K562 (cell line): ENCODE data around the gene AMBRA1. TPM values are rescaled to one million over a fixed set of nuclear protein-coding genes. Genes with fewer than 3 reads are reported as not detected.

ENCODE experiments used
- BMI1 ChIP-seq: fragments of 150-350 bp; IDR thresholded peaks from 2 replicates; pipeline ENCODE4 v1.6.1; 2014; ENCODE audit warnings: low read length
- DDX20 ChIP-seq: fragments of 450-650 bp; IDR thresholded peaks from 2 replicates; pipeline ENCODE4 v1.6.1; 2016; ENCODE audit warnings: missing genetic modification characterization, low read depth, mild to moderate bottlenecking, missing compliant biosample characterization, moderate library complexity
- GTF2B ChIP-seq: IDR thresholded peaks from 2 replicates; pipeline ENCODE4 v1.6.1; 2011; ENCODE audit not compliant: insufficient read length; ENCODE audit errors: extremely low read depth
- HMBOX1 ChIP-seq: sonication (generic); IDR thresholded peaks from 2 replicates; pipeline ENCODE4 v1.6.1; 2016
- HOXB6 ChIP-seq: fragments of 250-450 bp; sonication (Bioruptor Pico); IDR thresholded peaks from 2 replicates; pipeline ENCODE4 v1.5.1; 2022; ENCODE audit warnings: mild to moderate bottlenecking, borderline replicate concordance
- KAT7 ChIP-seq: sonication (generic); formaldehyde crosslinking; IDR thresholded peaks from 2 replicates; pipeline ENCODE4 v1.8.0; 2022; ENCODE audit warnings: missing genetic modification reagents, mild to moderate bottlenecking, borderline replicate concordance
- KAT8 ChIP-seq: fragments of 450-650 bp; IDR thresholded peaks from 2 replicates; pipeline ENCODE4 v1.6.1; 2016; ENCODE audit warnings: low read depth, mild to moderate bottlenecking
- MYNN ChIP-seq, 2 experiments: sonication (generic); formaldehyde crosslinking in 1 of 2; IDR thresholded peaks; 2 replicates each; pipeline versions ENCODE4 v1.5.0 to v1.6.1; 2016 to 2020; ENCODE audit warnings: antibody characterized with exemption in 1 of 2, missing genetic modification reagents in 1 of 2
- RUNX1 ChIP-seq: sonication (generic); IDR thresholded peaks from 2 replicates; pipeline ENCODE4 v1.6.1; 2016; ENCODE audit warnings: antibody characterized with exemption, low read depth
- SAP30 ChIP-seq: fragments of 200-600 bp; sonication (generic); IDR thresholded peaks from 2 replicates; pipeline ENCODE4 v1.6.1; 2012; ENCODE audit warnings: borderline replicate concordance, low read depth, mild to moderate bottlenecking, moderate library complexity, low read length, control low read depth, inconsistent platforms; ENCODE audit not compliant: insufficient read depth, poor library complexity, severe bottlenecking
- TEAD1 ChIP-seq, 2 experiments: fragments of 450-650 bp in 1 of 2; sonication (generic) in 1 of 2; formaldehyde crosslinking; IDR thresholded peaks; 2 replicates each; pipeline versions ENCODE4 v1.4.0 to v1.8.0; 2020 to 2022; ENCODE audit warnings: mild to moderate bottlenecking in 2 of 2, missing genetic modification reagents in 1 of 2
- ZBTB26 ChIP-seq: fragments of 450-650 bp; formaldehyde crosslinking; IDR thresholded peaks from 2 replicates; pipeline ENCODE4 v1.4.0; 2022; ENCODE audit warnings: missing genetic modification characterization
- ZBTB43 ChIP-seq: sonication (generic); formaldehyde crosslinking; IDR thresholded peaks from 2 replicates; pipeline ENCODE4 v1.8.0; 2023; ENCODE audit warnings: mild to moderate bottlenecking, missing genetic modification reagents
- ZKSCAN1 ChIP-seq: fragments of 150-350 bp; IDR thresholded peaks from 2 replicates; pipeline ENCODE4 v1.6.1; 2016; ENCODE audit warnings: low read depth, low read length
- ZNF12 ChIP-seq: sonication (generic); formaldehyde crosslinking; IDR thresholded peaks from 2 replicates; pipeline ENCODE4 v1.4.0; 2020; ENCODE audit warnings: mild to moderate bottlenecking, missing genetic modification reagents
- ZNF253 ChIP-seq: fragments of 250-450 bp; sonication (Bioruptor Pico); conservative IDR thresholded peaks from 2 replicates; pipeline ENCODE4 v1.6.1; 2021; ENCODE audit warnings: mild to moderate bottlenecking
- ZNF551 ChIP-seq: fragments of 250-450 bp; sonication (Bioruptor Pico); IDR thresholded peaks from 2 replicates; pipeline ENCODE4 v1.5.0; 2021; ENCODE audit warnings: mild to moderate bottlenecking, moderate library complexity
- ZNF583 ChIP-seq: fragments of 250-450 bp; sonication (Bioruptor Pico); IDR thresholded peaks from 2 replicates; pipeline ENCODE4 v1.4.0; 2020
- ZNF76 ChIP-seq: fragments of 250-450 bp; sonication (Bioruptor Pico); IDR thresholded peaks from 2 replicates; pipeline ENCODE4 v1.4.0; 2020; ENCODE audit warnings: mild to moderate bottlenecking, moderate library complexity, borderline replicate concordance
- polyA plus RNA-seq, 8 experiments: library from polyadenylated mRNA; depleted of rRNA in 4 of 8; stranded (reverse) in 5 of 8; unstranded in 3 of 8; fragments of >200 nt; fragmentation: Nextera tagmentation in 2 of 8; fragmentation: Illumina TruSeq in 1 of 8; extraction: Ambion mirVana in 2 of 8; extraction: Trizol in 1 of 8; gene quantifications; 2 replicates each; pipeline versions ENCODE4 v1.2.1 to v1.2.3, GENCODE V29; 2011 to 2014; ENCODE audit warnings: inconsistent platforms in 1 of 8, missing spikeins in 1 of 8
- total RNA-seq, 7 experiments: library from RNA; depleted of rRNA in 6 of 7; stranded (reverse); fragments of >200 nt in 6 of 7; fragmentation: Illumina TruSeq in 2 of 7; extraction: Trizol in 2 of 7; gene quantifications; 2 replicates each; pipeline versions ENCODE4 v1.2.1 to v1.2.3, GENCODE V29; 2011 to 2021; ENCODE audit warnings: low replicate concordance in 1 of 7
- TF ChIP-seq, protein P1 (sequence below): sonication (generic); formaldehyde crosslinking; IDR thresholded peaks from 2 replicates; pipeline ENCODE4 v1.5.0; 2020; ENCODE audit warnings: missing genetic modification reagents
- TF ChIP-seq, protein P2 (sequence below): fragments of 250-450 bp; sonication (Bioruptor Pico); IDR thresholded peaks from 2 replicates; pipeline ENCODE4 v1.8.0; 2022; ENCODE audit warnings: moderate library complexity, mild to moderate bottlenecking, inconsistent platforms

Gene AMBRA1
- total and polyA plus RNA-seq, 9 of the 15 experiments (the other 6 are each of a cell fraction or from before 2014, with no cell fraction given), result 0.15 to 24.5 (median 13.0) TPM

DNA sequence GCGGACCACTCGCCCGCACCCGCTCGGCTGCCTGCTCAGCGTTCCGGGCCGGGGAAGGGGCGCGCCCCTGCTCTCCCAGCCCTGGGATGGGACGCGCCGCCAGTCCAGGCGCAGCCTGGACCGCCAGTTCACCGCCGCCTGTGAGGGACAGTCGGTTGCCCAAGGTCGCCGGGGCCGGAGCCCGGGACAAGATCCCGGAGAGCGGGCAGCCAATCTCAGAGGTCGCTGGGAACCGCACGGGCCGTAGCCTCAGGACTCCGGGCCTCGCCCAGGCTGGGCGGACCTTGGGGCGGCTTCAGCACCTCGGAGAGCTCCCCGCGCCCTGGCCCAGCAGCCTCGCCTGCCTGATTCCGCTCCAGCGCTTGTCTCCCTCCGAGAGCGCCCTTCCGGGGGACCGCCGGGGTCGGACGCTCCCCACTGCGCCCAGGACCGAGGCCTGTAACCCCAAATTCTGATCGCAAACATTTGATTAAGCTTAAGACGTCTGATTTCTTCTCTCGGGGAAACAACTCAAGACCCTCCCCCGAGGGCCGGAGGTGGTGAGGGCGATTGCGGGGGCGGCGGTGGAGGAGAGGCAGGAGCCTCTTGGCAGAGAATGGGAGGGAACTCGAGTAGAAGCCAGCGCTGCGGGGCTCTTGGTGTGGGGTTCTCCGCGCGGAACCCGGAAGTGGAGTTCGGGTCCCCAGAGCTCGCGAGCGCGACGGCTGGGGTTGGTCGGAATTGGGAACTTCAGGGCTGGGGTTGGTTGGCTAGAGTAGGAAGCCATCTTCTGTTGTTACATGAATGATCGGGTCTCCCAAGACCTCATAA lies 201.2 kb downstream of the AMBRA1 start (continued):
- TF ChIP-seq HMBOX1, result no peak
- peak; percentile 52; the same call in 1 of the 2 replicates for TF ChIP-seq MYNN (IDR thresholded peaks at IDR 0.05)
- TF ChIP-seq MYNN (CRISPR knock-in tag; IDR thresholded peaks at IDR 0.05), result 0 out of 2 replicates have a peak, but pooled peaks have one; percentile 43
- peak; percentile 91; the same call in 1 of the 2 replicates for TF ChIP-seq KAT7 (CRISPR knock-in tag)
- no peak for TF ChIP-seq ZNF76 (CRISPR knock-in tag)
- no peak for TF ChIP-seq DDX20 (tag)
- peak; percentile 56 for TF ChIP-seq ZNF12 (CRISPR knock-in tag)
- peak; percentile 97 for TF ChIP-seq SAP30
- TF ChIP-seq, protein P1, sequence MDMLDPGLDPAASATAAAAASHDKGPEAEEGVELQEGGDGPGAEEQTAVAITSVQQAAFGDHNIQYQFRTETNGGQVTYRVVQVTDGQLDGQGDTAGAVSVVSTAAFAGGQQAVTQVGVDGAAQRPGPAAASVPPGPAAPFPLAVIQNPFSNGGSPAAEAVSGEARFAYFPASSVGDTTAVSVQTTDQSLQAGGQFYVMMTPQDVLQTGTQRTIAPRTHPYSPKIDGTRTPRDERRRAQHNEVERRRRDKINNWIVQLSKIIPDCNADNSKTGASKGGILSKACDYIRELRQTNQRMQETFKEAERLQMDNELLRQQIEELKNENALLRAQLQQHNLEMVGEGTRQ (CRISPR knock-in tag), result 0 out of 2 replicates have a peak, but pooled peaks have one; percentile 24
- peak; percentile 28; the same call in 1 of the 2 replicates for TF ChIP-seq ZBTB43 (CRISPR knock-in tag)
- TF ChIP-seq, protein P2, sequence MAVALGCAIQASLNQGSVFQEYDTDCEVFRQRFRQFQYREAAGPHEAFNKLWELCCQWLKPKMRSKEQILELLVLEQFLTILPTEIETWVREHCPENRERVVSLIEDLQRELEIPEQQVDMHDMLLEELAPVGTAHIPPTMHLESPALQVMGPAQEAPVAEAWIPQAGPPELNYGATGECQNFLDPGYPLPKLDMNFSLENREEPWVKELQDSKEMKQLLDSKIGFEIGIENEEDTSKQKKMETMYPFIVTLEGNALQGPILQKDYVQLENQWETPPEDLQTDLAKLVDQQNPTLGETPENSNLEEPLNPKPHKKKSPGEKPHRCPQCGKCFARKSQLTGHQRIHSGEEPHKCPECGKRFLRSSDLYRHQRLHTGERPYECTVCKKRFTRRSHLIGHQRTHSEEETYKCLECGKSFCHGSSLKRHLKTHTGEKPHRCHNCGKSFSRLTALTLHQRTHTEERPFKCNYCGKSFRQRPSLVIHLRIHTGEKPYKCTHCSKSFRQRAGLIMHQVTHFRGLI (CRISPR knock-in tag), result no peak
- no peak for TF ChIP-seq HOXB6
- no peak for TF ChIP-seq ZBTB26 (CRISPR knock-in tag)
- TF ChIP-seq GTF2B, result no peak
- TF ChIP-seq ZNF583 (CRISPR knock-in tag), result no peak
- no peak for TF ChIP-seq ZNF551 (CRISPR knock-in tag)
- no peak for TF ChIP-seq RUNX1
- no peak for TF ChIP-seq ZKSCAN1
- peak; percentile 37 to 85; a peak in 2 of 4 replicates for TF ChIP-seq TEAD1 (CRISPR knock-in tag; IDR thresholded peaks at IDR 0.05)
- TF ChIP-seq BMI1, result no peak
- no peak for TF ChIP-seq KAT8
- TF ChIP-seq ZNF253 (CRISPR knock-in tag), result no peak
